HG03066 (cell line): Measurements from ENCODE around the gene SMURF1.

Experiments used
- ATAC-seq: cut with Tn5 transposase; IDR thresholded peaks from one replicate; pipeline ENCODE4 v1.9.1; 2021; ENCODE audit warnings: low read depth; ENCODE audit not compliant: unreplicated experiment

Gene SMURF1

DNA sequence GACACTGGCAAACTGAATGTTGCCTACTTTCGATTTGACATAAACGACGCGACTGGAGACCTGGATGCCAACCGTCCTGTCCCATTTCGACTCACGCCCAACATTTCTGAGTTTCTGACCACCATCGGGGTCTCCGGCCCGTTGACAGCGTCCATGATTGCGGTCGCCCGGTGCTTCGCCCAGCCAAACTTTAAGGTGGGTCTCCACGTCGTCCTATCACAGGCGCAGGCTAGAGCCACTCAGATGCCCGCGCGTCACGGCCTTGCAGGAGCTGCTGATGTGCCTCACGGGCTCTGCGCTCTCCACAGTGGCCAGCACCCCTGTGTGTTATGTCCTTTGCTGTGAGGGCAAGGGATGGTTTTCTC, 132.6 kb downstream of the SMURF1 start:
- ATAC-seq, result no peak

GRCh38 chr7:99010281-99010680, 133.6 kb downstream of the SMURF1 start:
- no peak for ATAC-seq

- no peak for ATAC-seq
Measured at GRCh38 chr7:99008921-99009530, 134.9 kb downstream of the SMURF1 start.

DNA sequence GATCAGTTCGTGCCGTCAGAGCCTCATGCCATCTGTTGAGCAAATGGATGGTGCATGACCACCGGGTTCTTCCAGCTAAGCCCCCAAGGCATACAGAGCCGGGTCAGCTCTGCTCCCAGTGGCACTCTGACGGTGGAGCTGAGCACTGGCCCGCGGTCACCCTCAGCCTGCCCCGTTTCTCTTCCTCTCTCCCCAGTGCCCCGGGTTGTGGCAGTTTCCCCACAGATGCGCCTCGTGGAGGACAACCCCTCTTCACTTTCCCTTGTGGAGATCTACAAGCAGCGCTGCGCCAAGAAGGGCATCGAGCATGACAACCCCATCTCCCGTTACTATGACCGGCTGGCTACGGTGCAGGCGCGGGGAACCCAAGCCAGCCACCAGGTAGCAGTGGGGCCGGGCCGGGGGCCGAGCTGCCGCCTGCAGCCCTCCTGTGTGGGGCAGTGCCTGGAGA, 135.7 kb downstream of the SMURF1 start:
- no peak for ATAC-seq

DNA sequence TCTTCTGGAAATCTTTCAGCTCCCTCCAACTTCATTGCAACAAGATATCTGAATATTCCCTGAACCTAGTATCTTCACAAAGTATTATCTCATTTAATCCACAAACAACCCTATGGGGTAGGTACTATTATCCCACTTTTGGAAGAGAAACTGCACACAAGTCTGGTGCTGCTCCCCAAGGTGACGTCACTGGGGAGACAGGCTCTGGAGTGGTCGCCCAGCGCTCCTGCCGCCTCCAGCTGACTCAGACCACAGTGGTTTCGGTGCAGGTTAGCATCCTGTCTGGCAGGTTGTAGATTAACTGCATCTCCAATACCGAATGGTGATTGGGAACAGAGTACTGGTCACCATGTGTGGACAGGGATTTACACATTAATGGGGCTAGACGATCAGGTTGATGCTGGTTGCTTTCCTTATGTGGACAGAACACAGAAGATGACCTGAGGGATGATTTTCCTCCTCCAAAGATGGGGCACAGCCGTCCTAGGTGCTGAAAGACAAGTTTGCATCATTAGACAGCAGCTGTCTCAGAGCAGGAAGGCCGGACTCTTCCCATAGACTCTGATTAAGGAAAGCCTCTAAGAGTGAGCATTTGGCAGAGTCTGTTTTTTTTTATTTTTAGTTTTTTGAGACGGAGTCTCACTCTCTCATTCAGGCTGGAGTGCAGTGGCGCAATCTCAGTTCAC, 137.0 kb downstream of the SMURF1 start:
- no peak for ATAC-seq

DNA sequence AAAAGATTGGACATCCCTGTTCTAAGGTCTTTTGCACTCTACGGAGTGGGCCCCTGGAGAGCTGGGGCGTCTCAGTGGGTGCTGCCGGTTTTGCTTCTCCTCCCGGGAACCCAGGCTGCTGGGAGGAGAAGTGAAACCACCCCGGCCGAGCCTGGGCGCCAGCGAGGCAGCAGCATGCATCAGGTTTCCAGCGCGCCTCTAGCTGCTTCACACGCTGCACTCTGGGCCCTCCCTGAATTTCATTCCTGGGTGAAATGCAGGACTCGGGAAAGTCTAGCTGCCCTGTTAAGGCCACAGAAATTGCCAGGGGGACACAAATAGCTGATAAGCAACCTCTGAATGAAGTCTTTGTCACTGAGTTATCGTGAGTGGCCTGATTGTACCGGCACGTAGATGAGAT, 138.1 kb downstream of the SMURF1 start:
- ATAC-seq, result no peak

- no peak for ATAC-seq
Measured at GRCh38 chr7:99004781-99005500, 139.0 kb downstream of the SMURF1 start.

DNA sequence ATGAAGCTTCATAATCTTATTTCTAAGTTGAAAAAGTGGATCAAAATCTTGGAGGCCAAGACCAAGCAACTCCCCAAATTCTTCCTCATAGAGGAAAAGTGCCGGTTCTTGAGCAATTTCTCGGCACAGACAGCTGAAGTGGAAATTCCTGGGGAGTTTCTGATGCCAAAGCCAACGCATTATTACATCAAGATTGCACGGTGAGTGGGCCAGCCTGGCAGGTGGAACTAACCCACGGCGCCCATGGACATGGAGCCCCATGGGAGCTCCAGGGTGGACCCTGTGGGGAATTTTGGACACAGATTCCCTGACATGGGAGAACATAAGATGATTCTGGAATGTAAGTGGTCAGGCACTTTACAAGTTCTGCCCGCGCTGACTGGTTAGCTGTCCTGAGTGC, 139.7 kb downstream of the SMURF1 start:
- ATAC-seq, result no peak

DNA sequence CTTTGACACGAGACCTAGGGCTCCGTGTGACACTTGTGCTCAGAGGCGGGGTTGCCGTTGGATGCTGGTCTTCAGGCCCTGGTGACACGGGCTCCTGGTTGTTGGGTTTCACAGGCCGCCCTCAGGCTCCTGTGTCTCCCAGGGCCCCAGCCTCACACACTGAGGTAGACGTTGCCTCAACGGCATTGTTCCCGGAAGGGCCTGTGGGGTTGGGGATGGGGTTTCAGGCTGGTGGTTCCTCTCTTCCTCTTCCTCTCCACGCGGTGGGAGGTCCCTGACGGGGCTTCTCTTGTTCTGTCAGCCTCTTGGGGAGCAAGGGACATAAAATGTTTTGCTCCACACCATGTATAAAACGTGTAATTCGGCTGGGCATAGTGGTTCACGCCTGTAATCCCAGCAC, 140.5 kb downstream of the SMURF1 start:
- no peak for ATAC-seq

GRCh38 chr7:99002827-99003212, 141.1 kb downstream of the SMURF1 start:
- ATAC-seq, result no peak

DNA sequence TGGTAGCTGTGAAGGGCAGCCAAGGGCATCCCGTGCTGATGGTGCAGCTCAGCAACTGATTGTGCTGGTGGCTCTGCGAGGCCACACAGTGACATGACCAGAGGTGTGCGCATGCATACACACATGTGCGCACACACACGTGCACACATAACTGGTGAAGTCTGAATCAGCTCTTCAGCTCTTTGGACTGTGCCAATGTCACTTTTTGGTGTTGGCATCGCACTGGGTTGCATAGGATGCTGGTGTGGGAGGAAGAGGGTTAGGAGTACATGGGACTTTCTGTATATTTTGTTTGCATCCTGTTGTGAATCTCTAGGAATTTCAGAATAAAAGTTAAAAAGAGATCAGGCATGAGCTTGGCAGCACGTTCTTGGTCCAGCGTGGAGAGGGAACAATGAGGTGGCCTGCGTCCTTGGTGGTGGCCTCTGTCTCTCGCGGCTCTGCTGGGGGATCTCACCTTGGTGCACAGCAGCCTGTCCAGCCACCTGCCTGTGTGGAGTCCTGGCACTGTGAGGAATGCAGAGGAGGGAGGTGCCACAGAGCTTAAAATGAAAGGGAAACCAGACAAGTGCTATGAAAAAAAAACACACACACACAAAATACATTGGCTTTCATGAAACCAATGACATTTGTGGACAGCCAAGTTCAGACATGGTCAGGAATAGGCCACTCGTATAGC, 141.6 kb downstream of the SMURF1 start:
- no peak for ATAC-seq

- ATAC-seq, result no peak
Measured at GRCh38 chr7:99001482-99002147, 142.3 kb downstream of the SMURF1 start.

DNA sequence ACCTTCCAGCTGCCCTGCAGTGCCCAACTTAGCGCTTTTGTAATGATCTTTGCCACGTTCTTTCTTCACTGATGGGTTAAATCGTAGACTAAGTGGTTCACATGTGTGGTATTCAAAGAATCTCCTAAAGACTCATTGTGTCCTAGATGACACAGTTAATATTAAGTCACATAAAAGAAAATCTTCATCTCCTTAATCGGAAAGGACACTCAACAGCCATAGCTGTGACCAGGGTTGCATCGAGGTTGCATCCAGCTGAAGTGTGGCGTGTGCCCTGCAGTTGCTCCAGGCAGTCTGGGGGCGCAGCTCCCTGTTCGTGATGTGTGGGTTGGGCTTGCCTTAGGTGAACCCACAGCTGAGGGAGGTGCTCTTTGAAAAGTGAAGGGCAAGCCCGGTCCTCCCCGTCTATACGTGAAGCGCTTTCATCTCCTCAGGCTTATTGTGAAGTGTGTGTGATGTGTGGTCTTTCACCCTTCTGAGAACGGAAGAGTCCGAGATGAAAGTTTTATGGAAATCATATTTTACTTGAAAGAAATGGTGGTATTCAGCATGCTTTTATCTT, 142.9 kb downstream of the SMURF1 start:
- ATAC-seq, result no peak

GRCh38 chr7:99000196-99000903, 143.6 kb downstream of the SMURF1 start:
- no peak for ATAC-seq

DNA sequence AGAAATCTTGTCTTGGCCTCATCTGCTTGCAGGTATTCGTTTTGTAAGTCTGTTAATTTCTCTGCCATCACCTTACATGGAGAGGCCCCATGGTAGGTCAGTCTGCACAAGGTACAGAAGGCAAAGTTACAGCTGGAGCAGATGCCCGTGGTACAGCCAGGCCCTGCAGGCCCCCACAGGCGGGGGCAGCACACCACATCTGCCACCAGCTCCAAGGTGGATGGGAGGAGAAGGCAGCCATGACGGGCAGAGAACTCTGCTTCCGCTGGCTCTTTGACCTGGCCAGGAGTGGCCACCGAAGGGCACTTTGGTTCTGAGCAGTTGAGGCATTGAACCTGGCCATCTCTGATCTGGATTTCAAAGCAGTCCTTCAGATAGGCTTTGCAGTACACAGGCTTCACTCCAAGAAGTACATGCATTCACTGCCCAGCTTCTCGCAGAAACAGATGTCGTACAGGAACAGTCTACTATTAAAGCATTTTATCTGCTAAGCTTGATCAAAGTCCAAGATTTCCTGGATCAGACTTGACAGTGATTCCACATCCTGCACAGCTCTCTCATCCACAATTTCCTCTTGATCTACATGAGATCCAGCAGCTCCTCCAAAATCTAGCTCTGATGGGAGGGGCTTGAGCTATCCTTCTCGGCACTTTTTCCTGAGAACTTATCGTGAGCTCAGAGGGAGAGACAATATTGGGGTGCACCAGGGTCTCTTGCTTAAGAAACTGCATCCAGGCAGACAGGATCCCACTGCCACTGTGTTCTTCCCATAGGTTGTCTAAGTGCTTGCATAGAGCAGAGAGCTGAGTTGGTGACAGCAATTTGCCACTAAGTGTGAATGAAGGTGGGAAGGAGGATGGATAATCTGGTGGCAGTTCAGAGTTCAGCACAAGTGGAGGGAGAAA, 144.8 kb downstream of the SMURF1 start:
- ATAC-seq, result no peak

DNA sequence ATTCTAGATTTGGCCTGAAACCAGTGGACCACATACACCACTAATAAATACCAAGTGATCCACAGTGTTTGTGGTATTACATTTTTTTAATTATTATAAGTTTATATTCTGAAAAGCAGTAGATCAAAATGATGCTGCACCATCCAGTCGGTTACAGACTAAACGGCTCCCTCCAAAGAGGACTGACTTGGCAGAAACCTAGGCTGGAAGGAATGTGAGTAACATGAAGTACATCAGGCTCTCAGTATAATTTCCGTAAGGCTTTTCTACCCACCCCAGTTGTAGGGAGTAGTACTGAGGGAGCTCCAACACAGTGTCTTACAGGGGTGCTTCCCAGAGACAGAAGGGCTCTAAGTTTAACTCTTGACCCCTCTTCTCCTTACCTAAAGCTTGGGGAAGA, 146.1 kb downstream of the SMURF1 start:
- no peak for ATAC-seq

- ATAC-seq, result no peak
Measured at GRCh38 chr7:98996150-98996552, 147.8 kb downstream of the SMURF1 start.

DNA sequence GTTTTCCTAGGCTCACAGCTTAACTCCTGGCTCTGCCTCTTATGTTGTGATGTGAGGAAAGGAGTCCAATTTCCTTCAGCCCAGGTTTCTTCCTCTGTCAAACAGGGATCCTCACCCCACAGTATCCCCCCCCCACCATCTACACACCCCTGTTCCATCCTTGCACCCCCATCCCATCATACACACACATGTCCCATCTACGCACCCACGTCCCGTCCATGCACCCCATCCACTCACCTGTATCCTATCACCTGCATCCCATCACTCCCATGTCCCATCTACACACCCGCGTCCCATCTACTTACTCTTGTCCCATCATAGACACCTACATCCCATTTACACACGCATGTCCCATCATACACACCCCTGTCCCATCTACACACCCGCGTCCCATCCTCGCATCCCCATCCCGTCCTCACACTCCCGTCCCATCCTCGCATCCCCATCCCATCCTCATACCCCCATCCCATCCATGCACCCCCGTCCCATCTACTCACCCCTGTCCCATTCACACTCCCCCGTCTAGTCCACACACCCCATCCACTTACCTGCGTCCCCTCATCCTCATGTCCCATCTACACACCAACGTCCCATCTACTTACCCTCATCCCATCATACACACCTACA, 148.3 kb downstream of the SMURF1 start:
- ATAC-seq, result no peak
